Measurements from ENCODE around the gene CCDC88B. TPM values are rescaled to one million over a fixed set of nuclear protein-coding genes. Genes with fewer than 3 reads are reported as not detected.

CCDC88B gene
- total and polyA plus RNA-seq, 9 of the 15 experiments (the other 6 are each of a cell fraction or from before 2014, with no cell fraction given): 0.13 to 18.1 (median 7.9) TPM

- TF ChIP-seq GABPB2 (CRISPR knock-in tag; conservative IDR thresholded peaks at IDR 0.05): no peak
- no peak for TF ChIP-seq GTF2B (IDR thresholded peaks at IDR 0.05; ENCODE audit: extremely low read depth, insufficient read length)
- TF ChIP-seq MAZ (CRISPR knock-in tag; conservative IDR thresholded peaks at IDR 0.05 in 1 of 2, IDR thresholded peaks at IDR 0.05 in 1 of 2): peak; percentile 54 to 89; a peak in 3 of 4 replicates
- peak; percentile 49; the same call in 1 of the 2 replicates for TF ChIP-seq TRIM25 (IDR thresholded peaks at IDR 0.05; ENCODE audit: borderline replicate concordance)
- TF ChIP-seq TCFL5 (CRISPR knock-in tag; conservative IDR thresholded peaks at IDR 0.05): no peak
- TF ChIP-seq HSF4 (CRISPR knock-in tag; IDR thresholded peaks at IDR 0.05; ENCODE audit: borderline replicate concordance): no peak
- TF ChIP-seq MAFG (tag; conservative IDR thresholded peaks at IDR 0.05): no peak
- TF ChIP-seq PHF8 (IDR thresholded peaks at IDR 0.05; ENCODE audit: borderline replicate concordance, low read length): peak; percentile 70; the same call in 1 of the 2 replicates
- TF ChIP-seq U2AF2 (optimal IDR thresholded peaks at IDR 0.05; ENCODE audit: low read depth, low read length): no peak
- TF ChIP-seq BRD9 (IDR thresholded peaks at IDR 0.05; ENCODE audit: low read depth, partially characterized antibody): peak; percentile 90
- no peak for TF ChIP-seq DNMT1 (IDR thresholded peaks at IDR 0.05)
- TF ChIP-seq ZNF77 (CRISPR knock-in tag; IDR thresholded peaks at IDR 0.05): no peak
- no peak for TF ChIP-seq ZNF316 (IDR thresholded peaks at IDR 0.05)
- peak; percentile 77; the same call in 1 of the 2 replicates for TF ChIP-seq ELF1 (tag; IDR thresholded peaks at IDR 0.05)
- TF ChIP-seq ZNF146 (CRISPR knock-in tag; IDR thresholded peaks at IDR 0.05; ENCODE audit: unreplicated experiment): no peak
- no peak for TF ChIP-seq U2AF1 (optimal IDR thresholded peaks at IDR 0.05; ENCODE audit: low read depth, low read length)
- TF ChIP-seq ZKSCAN8 (CRISPR knock-in tag; IDR thresholded peaks at IDR 0.05): no peak
- TF ChIP-seq SP2 (IDR thresholded peaks at IDR 0.05; ENCODE audit: extremely low read depth, low read depth, low read length, poor library complexity, severe bottlenecking): no peak
- TF ChIP-seq UBTF (IDR thresholded peaks at IDR 0.05; ENCODE audit: borderline replicate concordance in 1 of 2, low read depth in 2 of 2, low read length in 2 of 2): no peak
- TF ChIP-seq ZBTB49 (CRISPR knock-in tag; IDR thresholded peaks at IDR 0.05; ENCODE audit: borderline replicate concordance): no peak
Observed at GRCh38 chr11:64317961-64318765, 21.8 kb upstream of the CCDC88B start, which contains the start of gene PRDX5 (continued).
